ENCODE results near the gene ZNF415.

DNA sequence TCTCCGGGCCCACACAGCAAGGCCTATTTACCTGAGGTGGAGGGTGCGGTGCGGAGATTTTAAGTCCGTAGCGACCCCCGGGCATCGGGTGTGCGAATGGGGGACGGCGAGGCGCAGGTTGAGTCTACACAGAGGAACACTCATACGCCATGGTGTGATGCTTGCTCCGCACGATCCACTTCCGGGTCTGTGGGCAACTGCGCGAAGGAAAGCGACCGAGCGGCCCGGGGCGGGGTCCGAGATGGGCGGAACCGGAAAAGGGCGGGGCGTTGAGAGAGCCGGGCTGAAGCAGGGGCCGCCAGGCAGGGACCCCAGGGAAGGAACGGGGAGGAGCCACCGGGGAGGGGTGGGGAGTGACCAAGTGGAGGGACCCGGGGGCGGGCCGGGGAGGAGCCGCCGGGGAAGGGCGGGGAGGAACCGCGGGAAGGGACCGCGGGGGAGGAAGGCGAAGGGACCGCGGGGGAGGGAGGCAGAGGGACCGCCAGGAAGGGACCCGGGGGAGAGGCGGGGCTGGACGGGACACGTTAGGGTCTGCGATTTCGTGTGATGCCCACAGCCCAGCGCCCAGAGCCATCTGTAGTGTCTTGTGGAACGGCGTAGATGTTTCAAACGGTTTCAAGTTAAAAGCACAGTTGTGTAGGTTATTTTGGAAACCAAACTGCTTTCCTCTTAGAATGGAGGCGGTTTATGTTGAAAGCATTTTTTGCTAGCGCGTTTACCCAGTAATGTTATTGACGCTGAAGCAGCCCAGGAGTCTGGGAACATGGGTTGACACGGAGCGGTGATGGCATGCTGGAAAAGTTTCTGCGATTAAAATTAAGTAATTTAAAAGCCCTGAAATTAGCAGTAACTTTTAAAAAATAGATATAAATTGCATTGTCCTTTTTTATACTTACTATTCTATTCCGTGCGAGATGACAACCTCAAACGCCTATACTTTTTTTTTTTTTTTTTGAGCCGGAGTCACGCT is 29.2 kb downstream of the ZNF415 start, which contains the start of gene ZNF160:
- TF ChIP-seq, protein P1, sequence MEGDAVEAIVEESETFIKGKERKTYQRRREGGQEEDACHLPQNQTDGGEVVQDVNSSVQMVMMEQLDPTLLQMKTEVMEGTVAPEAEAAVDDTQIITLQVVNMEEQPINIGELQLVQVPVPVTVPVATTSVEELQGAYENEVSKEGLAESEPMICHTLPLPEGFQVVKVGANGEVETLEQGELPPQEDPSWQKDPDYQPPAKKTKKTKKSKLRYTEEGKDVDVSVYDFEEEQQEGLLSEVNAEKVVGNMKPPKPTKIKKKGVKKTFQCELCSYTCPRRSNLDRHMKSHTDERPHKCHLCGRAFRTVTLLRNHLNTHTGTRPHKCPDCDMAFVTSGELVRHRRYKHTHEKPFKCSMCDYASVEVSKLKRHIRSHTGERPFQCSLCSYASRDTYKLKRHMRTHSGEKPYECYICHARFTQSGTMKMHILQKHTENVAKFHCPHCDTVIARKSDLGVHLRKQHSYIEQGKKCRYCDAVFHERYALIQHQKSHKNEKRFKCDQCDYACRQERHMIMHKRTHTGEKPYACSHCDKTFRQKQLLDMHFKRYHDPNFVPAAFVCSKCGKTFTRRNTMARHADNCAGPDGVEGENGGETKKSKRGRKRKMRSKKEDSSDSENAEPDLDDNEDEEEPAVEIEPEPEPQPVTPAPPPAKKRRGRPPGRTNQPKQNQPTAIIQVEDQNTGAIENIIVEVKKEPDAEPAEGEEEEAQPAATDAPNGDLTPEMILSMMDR (IDR thresholded peaks at IDR 0.05; ENCODE audit: borderline replicate concordance, extremely low read depth, low read length, poor library complexity, severe bottlenecking), result no peak
- no peak for TF ChIP-seq EZH2 (IDR thresholded peaks at IDR 0.05; ENCODE audit: borderline replicate concordance, low read depth, low read length, severe bottlenecking)
